Measurements from ENCODE around the gene KIAA0825.

GRCh38 chr5:94402096-94402495 is 216.3 kb downstream of the KIAA0825 start:
- TF ChIP-seq CTCF (IDR thresholded peaks at IDR 0.05) (no peak), REST (IDR thresholded peaks at IDR 0.05; ENCODE audit: insufficient read depth in 1 of 2, low read depth in 2 of 2, low read length in 1 of 2) (no peak), POLR2AphosphoS5 (IDR thresholded peaks at IDR 0.05; ENCODE audit: low read depth, low read length) (no peak)

Measured in Panc1 (cell line).